ENCODE measurements around the gene ADRA2A.

GRCh38 chr10:111072232-111072631 is 4.6 kb upstream of the ADRA2A start:
- no peak for TF ChIP-seq POLR2A (IDR thresholded peaks at IDR 0.05)
- TF ChIP-seq CTCF (IDR thresholded peaks at IDR 0.05) = no peak
